ENCODE measurements around the gene XYLT1.

Gene XYLT1

DNA sequence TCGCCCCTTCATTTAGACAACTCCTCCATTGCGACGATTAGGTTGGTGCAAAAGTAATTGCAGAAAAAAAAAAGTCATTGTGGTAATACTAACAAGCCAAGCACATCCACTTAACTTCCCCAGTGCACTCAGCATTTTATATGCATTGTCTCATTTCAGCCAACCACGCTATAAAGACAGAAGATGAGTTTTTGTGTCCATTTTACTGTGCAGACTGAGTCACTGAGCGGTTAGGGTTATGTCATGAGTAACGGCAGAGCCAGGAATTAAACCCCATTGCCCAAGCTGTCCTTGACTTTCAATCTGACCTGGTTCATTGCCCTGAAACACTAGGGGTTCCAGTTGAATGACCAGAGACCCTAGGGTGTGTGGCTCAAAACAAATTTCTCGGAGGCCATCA lies 218.7 kb downstream of the XYLT1 start:
- Histone ChIP-seq H3K27ac (ENCODE audit: extremely low read depth, low read depth, low read length) (no peak overlapping the region), H3K36me3 (ENCODE audit: control insufficient read depth in 2 of 2, insufficient read depth in 1 of 2, low read length in 2 of 2) (no peaks in the 10 kb centered on the region), H3K9me3 (ENCODE audit: control insufficient read depth, insufficient read depth, low read depth, low read length) (no peaks in the 10 kb centered on the region), H3K4me1 (ENCODE audit: control insufficient read depth, insufficient read depth, low read length) (no peaks in the 10 kb centered on the region), H3K4me3 (ENCODE audit: low read depth, low read length) (no peak overlapping the region)
- TF ChIP-seq EGR2 (tag by site-specific recombination; IDR thresholded peaks at IDR 0.05; ENCODE audit: low read depth), result no peak
- no peak for TF ChIP-seq ZBTB21 (tag by site-specific recombination; IDR thresholded peaks at IDR 0.05)
- TF ChIP-seq ZNF214 (tag by site-specific recombination; IDR thresholded peaks at IDR 0.05; ENCODE audit: borderline replicate concordance), result no peak
- TF ChIP-seq ZNF292 (tag by site-specific recombination; IDR thresholded peaks at IDR 0.05; ENCODE audit: borderline replicate concordance, low read depth), result no peak
- no peak for TF ChIP-seq REPIN1 (tag by site-specific recombination; IDR thresholded peaks at IDR 0.05; ENCODE audit: low read depth)
- no peak for TF ChIP-seq ZNF23 (tag by site-specific recombination; IDR thresholded peaks at IDR 0.05; ENCODE audit: borderline replicate concordance)
- TF ChIP-seq ZNF548 (tag by site-specific recombination; IDR thresholded peaks at IDR 0.05), result no peak
- no peak for TF ChIP-seq ZBTB17 (tag by site-specific recombination; IDR thresholded peaks at IDR 0.05)
- no peak for TF ChIP-seq ZXDB (tag by site-specific recombination; IDR thresholded peaks at IDR 0.05)
- no peak for TF ChIP-seq ZNF239 (tag by site-specific recombination; IDR thresholded peaks at IDR 0.05)
- TF ChIP-seq, protein P1, sequence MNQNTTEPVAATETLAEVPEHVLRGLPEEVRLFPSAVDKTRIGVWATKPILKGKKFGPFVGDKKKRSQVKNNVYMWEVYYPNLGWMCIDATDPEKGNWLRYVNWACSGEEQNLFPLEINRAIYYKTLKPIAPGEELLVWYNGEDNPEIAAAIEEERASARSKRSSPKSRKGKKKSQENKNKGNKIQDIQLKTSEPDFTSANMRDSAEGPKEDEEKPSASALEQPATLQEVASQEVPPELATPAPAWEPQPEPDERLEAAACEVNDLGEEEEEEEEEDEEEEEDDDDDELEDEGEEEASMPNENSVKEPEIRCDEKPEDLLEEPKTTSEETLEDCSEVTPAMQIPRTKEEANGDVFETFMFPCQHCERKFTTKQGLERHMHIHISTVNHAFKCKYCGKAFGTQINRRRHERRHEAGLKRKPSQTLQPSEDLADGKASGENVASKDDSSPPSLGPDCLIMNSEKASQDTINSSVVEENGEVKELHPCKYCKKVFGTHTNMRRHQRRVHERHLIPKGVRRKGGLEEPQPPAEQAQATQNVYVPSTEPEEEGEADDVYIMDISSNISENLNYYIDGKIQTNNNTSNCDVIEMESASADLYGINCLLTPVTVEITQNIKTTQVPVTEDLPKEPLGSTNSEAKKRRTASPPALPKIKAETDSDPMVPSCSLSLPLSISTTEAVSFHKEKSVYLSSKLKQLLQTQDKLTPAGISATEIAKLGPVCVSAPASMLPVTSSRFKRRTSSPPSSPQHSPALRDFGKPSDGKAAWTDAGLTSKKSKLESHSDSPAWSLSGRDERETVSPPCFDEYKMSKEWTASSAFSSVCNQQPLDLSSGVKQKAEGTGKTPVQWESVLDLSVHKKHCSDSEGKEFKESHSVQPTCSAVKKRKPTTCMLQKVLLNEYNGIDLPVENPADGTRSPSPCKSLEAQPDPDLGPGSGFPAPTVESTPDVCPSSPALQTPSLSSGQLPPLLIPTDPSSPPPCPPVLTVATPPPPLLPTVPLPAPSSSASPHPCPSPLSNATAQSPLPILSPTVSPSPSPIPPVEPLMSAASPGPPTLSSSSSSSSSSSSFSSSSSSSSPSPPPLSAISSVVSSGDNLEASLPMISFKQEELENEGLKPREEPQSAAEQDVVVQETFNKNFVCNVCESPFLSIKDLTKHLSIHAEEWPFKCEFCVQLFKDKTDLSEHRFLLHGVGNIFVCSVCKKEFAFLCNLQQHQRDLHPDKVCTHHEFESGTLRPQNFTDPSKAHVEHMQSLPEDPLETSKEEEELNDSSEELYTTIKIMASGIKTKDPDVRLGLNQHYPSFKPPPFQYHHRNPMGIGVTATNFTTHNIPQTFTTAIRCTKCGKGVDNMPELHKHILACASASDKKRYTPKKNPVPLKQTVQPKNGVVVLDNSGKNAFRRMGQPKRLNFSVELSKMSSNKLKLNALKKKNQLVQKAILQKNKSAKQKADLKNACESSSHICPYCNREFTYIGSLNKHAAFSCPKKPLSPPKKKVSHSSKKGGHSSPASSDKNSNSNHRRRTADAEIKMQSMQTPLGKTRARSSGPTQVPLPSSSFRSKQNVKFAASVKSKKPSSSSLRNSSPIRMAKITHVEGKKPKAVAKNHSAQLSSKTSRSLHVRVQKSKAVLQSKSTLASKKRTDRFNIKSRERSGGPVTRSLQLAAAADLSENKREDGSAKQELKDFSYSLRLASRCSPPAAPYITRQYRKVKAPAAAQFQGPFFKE (tag by site-specific recombination; IDR thresholded peaks at IDR 0.05; ENCODE audit: borderline replicate concordance), result no peak
- no peak for TF ChIP-seq OVOL3 (tag by site-specific recombination; IDR thresholded peaks at IDR 0.05)
- TF ChIP-seq IKZF3 (tag by site-specific recombination; IDR thresholded peaks at IDR 0.05), result no peak
- no peak for TF ChIP-seq ZNF335 (tag by site-specific recombination; conservative IDR thresholded peaks at IDR 0.05)
- TF ChIP-seq, protein P2, sequence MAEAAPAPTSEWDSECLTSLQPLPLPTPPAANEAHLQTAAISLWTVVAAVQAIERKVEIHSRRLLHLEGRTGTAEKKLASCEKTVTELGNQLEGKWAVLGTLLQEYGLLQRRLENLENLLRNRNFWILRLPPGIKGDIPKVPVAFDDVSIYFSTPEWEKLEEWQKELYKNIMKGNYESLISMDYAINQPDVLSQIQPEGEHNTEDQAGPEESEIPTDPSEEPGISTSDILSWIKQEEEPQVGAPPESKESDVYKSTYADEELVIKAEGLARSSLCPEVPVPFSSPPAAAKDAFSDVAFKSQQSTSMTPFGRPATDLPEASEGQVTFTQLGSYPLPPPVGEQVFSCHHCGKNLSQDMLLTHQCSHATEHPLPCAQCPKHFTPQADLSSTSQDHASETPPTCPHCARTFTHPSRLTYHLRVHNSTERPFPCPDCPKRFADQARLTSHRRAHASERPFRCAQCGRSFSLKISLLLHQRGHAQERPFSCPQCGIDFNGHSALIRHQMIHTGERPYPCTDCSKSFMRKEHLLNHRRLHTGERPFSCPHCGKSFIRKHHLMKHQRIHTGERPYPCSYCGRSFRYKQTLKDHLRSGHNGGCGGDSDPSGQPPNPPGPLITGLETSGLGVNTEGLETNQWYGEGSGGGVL (tag by site-specific recombination; IDR thresholded peaks at IDR 0.05), result no peak
- TF ChIP-seq ZNF626 (tag by site-specific recombination; IDR thresholded peaks at IDR 0.05), result no peak
- no peak for TF ChIP-seq ZNF341 (tag by site-specific recombination; IDR thresholded peaks at IDR 0.05; ENCODE audit: low read depth)
- TF ChIP-seq ZBTB20 (tag by site-specific recombination; IDR thresholded peaks at IDR 0.05), result no peak
- TF ChIP-seq ZNF768 (tag by site-specific recombination; IDR thresholded peaks at IDR 0.05), result no peak
- ChIA-PET CTCF (no interaction called here), POLR2A (no interaction called here)

DNA sequence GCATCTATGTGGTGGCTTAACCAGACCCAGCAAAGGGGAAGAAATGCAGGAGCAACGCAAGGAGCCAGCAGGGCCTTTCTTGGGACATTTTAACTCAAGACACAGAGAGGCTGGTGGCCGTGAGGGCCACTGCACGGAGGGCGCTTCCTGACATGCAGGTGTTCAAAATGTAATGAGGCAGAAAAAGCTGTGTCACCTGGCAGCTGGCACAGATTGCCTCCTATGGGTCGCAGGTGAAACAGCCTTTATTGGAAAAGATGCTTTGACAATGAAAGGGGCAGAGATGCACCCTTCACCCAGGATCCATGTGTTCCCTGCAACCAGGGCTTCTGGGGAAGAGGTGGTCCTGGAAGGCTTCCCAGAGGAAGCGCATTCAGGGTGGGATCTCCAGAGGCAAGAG lies 219.3 kb downstream of the XYLT1 start:
- ChIA-PET CTCF (no interaction called here), POLR2A (no interaction called here)
- H3K4me3 ChIP-seq (ENCODE audit: low read depth, low read length), result no peak overlapping the region
- no peaks in the 10 kb centered on the region for H3K4me1 ChIP-seq (ENCODE audit: control insufficient read depth, insufficient read depth, low read length)
- H3K27ac ChIP-seq (ENCODE audit: extremely low read depth, low read depth, low read length), result no peak overlapping the region
- H3K9me3 ChIP-seq (ENCODE audit: control insufficient read depth, insufficient read depth, low read depth, low read length), result no peaks in the 10 kb centered on the region
- H3K36me3 ChIP-seq (ENCODE audit: control insufficient read depth in 2 of 2, insufficient read depth in 1 of 2, low read length in 2 of 2), result no peaks in the 10 kb centered on the region
- TF ChIP-seq ZBTB21 (tag by site-specific recombination; IDR thresholded peaks at IDR 0.05) (no peak), ZNF211 (tag by site-specific recombination; IDR thresholded peaks at IDR 0.05; ENCODE audit: low read depth) (no peak), ZNF19 (tag by site-specific recombination; IDR thresholded peaks at IDR 0.05; ENCODE audit: low read depth) (no peak), ZNF311 (tag by site-specific recombination; IDR thresholded peaks at IDR 0.05; ENCODE audit: borderline replicate concordance) (no peak), ZNF140 (tag by site-specific recombination; IDR thresholded peaks at IDR 0.05) (no peak)
- TF ChIP-seq, protein P3, sequence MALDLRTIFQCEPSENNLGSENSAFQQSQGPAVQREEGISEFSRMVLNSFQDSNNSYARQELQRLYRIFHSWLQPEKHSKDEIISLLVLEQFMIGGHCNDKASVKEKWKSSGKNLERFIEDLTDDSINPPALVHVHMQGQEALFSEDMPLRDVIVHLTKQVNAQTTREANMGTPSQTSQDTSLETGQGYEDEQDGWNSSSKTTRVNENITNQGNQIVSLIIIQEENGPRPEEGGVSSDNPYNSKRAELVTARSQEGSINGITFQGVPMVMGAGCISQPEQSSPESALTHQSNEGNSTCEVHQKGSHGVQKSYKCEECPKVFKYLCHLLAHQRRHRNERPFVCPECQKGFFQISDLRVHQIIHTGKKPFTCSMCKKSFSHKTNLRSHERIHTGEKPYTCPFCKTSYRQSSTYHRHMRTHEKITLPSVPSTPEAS (tag by site-specific recombination; IDR thresholded peaks at IDR 0.05), result no peak
- TF ChIP-seq, protein P4, sequence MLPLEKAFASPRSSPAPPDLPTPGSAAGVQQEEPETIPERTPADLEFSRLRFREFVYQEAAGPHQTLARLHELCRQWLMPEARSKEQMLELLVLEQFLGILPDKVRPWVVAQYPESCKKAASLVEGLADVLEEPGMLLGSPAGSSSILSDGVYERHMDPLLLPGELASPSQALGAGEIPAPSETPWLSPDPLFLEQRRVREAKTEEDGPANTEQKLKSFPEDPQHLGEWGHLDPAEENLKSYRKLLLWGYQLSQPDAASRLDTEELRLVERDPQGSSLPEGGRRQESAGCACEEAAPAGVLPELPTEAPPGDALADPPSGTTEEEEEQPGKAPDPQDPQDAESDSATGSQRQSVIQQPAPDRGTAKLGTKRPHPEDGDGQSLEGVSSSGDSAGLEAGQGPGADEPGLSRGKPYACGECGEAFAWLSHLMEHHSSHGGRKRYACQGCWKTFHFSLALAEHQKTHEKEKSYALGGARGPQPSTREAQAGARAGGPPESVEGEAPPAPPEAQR (tag by site-specific recombination; IDR thresholded peaks at IDR 0.05), result no peak

Measured in HEK293 (cell line).